GM10847 (cell line): ENCODE data around the gene RAB2B.

Experiments used
- POLR2A ChIP-seq: IDR thresholded peaks from 2 replicates; pipeline ENCODE4 v1.6.1; 2011; ENCODE audit not compliant: insufficient read length; ENCODE audit errors: extremely low read depth

RAB2B gene

GRCh38 chr14:21476925-21477681 lies at the start of gene RAB2B, which contains the start of gene TOX4:
RAB2B (minus strand) TSS chr14:21476959; CDS start chr14:21476872, 87 bp downstream.
TOX4 (plus strand) TSS chr14:21477195; CDS start chr14:21477279, 84 bp downstream.
- TF ChIP-seq POLR2A: peak; percentile 78

DNA sequence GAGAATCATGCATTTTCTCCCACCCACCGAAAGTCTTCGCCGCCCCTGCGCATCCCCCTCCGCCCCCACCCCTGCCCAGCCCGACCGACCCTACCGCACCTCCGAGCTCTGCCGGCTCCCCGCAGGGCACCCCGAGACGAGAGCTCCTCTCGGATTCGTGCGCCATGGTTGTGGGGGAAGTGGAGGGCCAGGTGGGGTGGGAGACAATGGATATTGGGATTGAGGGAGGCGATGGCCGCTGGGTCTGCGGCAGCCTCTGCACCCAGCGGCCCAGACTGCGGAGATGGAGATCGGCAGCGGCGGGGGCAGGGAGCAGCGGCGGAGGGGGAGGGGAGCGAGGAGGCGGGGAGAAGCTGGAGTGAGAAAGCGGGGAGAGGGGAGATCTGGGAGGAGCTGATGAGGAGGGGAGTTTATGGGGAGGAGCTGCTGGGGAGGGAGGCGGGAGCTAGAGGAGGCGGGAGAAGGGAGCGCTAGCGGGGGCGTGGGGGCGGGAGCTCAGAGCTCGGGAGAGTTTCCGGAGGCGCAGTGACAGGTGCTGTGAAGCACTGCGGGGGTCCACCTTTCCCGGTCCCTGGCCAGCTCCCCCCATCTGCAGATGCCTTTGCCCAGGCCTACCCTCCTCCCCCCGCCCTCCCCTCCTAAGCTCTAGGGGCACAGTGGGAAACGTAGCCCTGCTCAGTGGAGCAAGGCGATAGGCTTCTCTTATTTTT lies 49.4 kb upstream of the RAB2B start, which contains the start of gene SALL2:
Gene SALL2 (minus strand): TSS at position 385 of the 710 bp plus-strand sequence. CDS start 219 bp downstream, at position 166.
- TF ChIP-seq POLR2A: peak; percentile 15

- no peak for TF ChIP-seq POLR2A
Observed at GRCh38 chr14:21525571-21525961, 48.8 kb upstream of the RAB2B start.

GRCh38 chr14:21524575-21525490 lies 48.1 kb upstream of the RAB2B start:
- TF ChIP-seq POLR2A: no peak

DNA sequence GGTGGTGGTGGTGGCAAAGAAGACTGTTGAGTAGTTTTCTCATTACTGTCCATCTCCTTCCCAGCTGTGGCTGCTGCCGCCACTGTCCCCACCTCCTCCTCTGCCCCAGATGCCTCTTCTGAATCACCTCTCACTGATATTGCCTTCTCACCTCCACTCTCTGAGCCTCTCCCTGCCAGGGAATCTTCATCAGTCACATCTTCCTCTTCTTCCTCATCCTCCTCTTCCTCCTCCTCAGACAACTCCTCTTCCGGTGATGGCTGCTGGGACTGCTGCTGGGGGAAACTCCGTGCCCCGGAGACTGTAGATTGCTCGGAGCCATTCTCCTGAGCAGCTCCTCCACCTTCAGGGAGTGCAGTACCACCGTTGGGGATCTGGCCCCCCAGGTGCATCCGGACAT lies 46.4 kb upstream of the RAB2B start:
- no peak for TF ChIP-seq POLR2A

DNA sequence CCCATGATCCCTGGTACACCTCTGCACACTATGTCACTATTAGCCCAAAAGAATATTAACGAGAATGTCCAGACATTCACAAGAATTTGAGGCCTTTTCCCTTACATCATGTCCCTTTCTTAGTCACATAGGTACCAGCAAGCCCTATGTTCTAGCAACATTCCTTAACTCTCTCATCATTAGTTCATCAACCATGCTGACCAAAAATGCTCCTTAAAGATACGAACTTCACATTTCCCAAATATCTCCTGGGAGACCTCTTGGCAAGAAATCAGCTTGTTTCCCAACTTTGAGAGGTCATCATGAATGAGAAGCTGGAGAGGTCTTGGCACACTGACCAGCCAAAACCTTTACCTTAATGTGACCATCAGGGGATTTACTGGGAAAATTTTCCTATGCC lies 44.7 kb upstream of the RAB2B start:
- TF ChIP-seq POLR2A: no peak

DNA sequence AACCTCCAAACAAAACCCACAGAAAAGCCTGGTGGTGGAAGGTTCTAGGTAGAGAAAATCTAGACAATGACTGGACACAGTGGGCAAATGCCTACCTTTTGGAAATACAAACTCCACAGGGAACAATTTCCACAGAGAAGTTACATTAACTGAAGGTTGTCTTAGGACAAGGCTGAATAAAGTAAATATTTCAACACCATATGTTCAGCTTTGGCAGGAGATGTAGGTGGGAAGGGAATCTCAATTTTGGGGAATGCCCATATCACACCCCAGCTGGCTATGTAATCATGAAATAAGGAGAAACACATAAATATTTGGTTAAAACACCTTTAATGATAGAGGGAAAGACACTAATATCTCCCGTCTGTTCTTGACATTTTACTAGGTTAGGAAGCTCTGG lies 44.0 kb upstream of the RAB2B start:
- no peak for TF ChIP-seq POLR2A

GRCh38 chr14:21518725-21519124 lies 42.0 kb upstream of the RAB2B start:
- TF ChIP-seq POLR2A: no peak

- TF ChIP-seq POLR2A: no peak
Observed at GRCh38 chr14:21514341-21514740, 37.6 kb upstream of the RAB2B start.

DNA sequence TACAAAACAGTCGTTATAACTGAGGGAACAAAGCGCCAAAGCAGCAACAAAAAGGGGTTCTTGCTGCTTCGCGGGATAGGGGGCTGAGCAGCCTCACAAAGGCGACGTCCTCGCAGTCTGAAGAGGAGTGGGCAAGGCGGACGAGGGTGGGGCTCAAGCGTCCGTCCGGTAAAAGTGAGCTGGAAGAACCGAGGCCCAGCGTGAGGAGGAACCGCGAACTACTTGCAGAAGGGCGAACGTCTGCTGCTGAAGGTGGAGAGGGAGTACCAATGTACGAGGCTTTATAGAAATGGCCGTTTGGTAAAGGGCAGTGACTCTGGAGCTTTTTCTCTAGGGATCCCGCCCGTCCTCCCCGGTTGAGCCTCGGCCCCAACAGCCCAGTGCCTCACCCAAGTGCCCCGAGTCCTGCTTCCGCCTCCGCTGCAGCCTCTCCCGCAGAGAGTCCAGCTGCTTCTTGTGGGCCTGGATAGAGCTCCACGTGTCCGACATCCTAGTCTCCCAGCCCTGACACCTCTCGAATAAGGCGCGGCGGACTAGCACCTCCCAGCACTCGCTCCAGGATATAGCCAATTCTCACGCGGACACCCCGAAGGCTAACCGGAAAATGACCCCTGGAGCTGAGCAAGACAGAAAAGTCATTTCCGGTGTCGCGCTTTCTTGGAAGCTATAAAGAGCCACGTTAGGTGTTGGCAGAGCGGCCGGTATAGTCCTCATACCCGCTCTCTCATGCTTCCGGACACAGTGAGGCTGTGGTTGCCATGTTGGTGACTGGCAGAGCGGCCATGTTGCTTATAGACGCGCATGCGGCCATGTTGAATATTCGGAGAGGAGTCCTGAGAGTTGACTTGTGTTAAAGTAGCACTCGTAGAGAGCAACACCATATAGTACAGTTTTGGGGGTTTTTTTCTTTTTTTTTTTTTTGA lies 34.2 kb upstream of the RAB2B start, which contains the start of gene METTL3:
Gene METTL3 (minus strand): TSS at position 606 of the 923 bp plus-strand sequence. CDS start 117 bp downstream, at position 489.
- peak; percentile 63 for TF ChIP-seq POLR2A

DNA sequence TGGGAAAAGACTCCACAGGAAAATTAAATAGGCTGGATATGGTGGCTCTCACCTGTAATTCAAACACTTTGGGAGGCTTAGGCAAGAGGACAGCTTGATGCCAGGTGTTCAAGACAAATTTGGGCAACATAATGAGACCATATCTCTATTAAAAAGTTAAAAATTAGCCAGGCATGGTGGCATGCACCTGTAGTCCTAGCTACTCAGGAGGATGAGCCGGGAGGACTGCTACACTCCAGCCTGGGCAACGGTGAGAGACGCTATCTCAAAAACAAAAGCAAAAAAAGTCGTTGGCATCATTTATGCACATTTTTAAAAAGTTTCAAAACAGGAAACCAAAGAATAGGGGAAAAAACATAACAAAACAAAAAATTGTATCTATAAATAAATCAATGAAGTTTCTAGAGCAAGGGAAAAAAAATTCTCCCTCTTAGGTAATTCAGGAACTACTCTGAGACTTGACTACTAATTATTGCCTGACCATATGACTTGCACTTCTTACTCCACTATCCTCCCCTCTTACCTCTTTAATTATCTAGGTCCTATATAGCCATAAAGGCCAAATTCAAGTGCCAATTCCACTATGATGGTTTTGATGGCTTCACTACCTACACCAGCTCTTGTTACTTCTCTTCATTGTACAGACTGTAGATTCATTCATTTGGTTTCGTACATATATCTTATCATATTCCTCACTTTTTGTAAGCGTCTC lies 32.8 kb upstream of the RAB2B start:
- TF ChIP-seq POLR2A: no peak

GRCh38 chr14:21506557-21506956 lies 29.8 kb upstream of the RAB2B start:
- no peak for TF ChIP-seq POLR2A

GRCh38 chr14:21505012-21505553 lies 28.3 kb upstream of the RAB2B start:
- no peak for TF ChIP-seq POLR2A
